A673 (cell line): ENCODE measurements around the gene SETD1A. TPM values are rescaled to one million over a fixed set of nuclear protein-coding genes. Genes with fewer than 3 reads are reported as not detected.

ENCODE experiments used
- BruUV-seq: library from RNA; stranded (reverse); fragments of 400-500 nt; replicated peaks from 2 replicates; lab custom pipeline; 2021; lab: Mats Ljungman, UMichigan
- CTCF ChIA-PET: fragments of 300-600 bp; sonication (Branson Sonifier 250); formaldehyde crosslinking; loops from one replicate; lab custom pipeline; 2022; ENCODE audit warnings: antibody characterized with exemption; lab: Charles Lee
- POLR2A ChIA-PET: fragments of 300-600 bp; sonication (Branson Sonifier 250); formaldehyde crosslinking; loops from one replicate; lab custom pipeline; 2022; ENCODE audit warnings: antibody characterized with exemption; ENCODE audit not compliant: low non-redundant PET; lab: Charles Lee
- DNase-seq: peaks from one replicate; pipeline ENCODE4 v3.0.0-alpha.2; 2015; ENCODE audit warnings: low spot score
- H3K27ac ChIP-seq: fragments of 200-600 bp; sonication (generic); 2 replicates; pipeline ENCODE4 v1.5.1; 2016; ENCODE audit warnings: mixed run types, low read depth, mild to moderate bottlenecking, mixed read lengths, antibody characterized with exemption, low read length; ENCODE audit not compliant: poor library complexity, severe bottlenecking
- H3K27me3 ChIP-seq: fragments of 200-600 bp; sonication (generic); replicated peaks from 2 replicates; pipeline ENCODE4 v1.6.1; 2017; ENCODE audit warnings: mixed run types, low read depth, mild to moderate bottlenecking, mixed read lengths, antibody characterized with exemption, low read length; ENCODE audit not compliant: insufficient read depth, poor library complexity
- H3K36me3 ChIP-seq: fragments of 200-600 bp; sonication (generic); 2 replicates; pipeline ENCODE4 v1.6.1; 2016; ENCODE audit warnings: mixed run types, mild to moderate bottlenecking, mixed read lengths, antibody characterized with exemption, low read length; ENCODE audit not compliant: insufficient read depth, poor library complexity, severe bottlenecking
- H3K4me1 ChIP-seq: fragments of 200-600 bp; sonication (generic); 2 replicates; pipeline ENCODE4 v1.6.1; 2017; ENCODE audit warnings: mixed run types, mild to moderate bottlenecking, mixed read lengths, antibody characterized with exemption, low read length; ENCODE audit not compliant: insufficient read depth, poor library complexity, severe bottlenecking
- H3K4me3 ChIP-seq: fragments of 200-600 bp; sonication (generic); 2 replicates; pipeline ENCODE4 v1.5.1; 2016; ENCODE audit warnings: low read depth, mixed run types, mild to moderate bottlenecking, mixed read lengths, low read length; ENCODE audit not compliant: poor library complexity, severe bottlenecking
- H3K9me3 ChIP-seq: fragments of 200-600 bp; sonication (generic); 2 replicates; pipeline ENCODE4 v1.6.1; 2016; ENCODE audit warnings: mixed run types, low read depth, mild to moderate bottlenecking, mixed read lengths, antibody characterized with exemption, low read length; ENCODE audit not compliant: poor library complexity, severe bottlenecking
- EZH2 ChIP-seq: fragments of 200-600 bp; sonication (generic); IDR thresholded peaks from 2 replicates; pipeline ENCODE4 v1.6.1; 2017; ENCODE audit warnings: borderline replicate concordance, low read depth, mild to moderate bottlenecking, mixed read lengths, antibody characterized with exemption, low read length; ENCODE audit not compliant: poor library complexity, severe bottlenecking
- intact Hi-C: fragments of 100-400 bp; cut with micrococcal nuclease; formaldehyde crosslinking; loops from one replicate; pipeline ENCODE4 v1.10.0; 2022; ENCODE audit not compliant: unreplicated experiment
- total RNA-seq: library from RNA; stranded (reverse); gene quantifications from 2 replicates; pipeline ENCODE4 v1.2.3, GENCODE V29; 2021
- TF ChIP-seq, protein P1 (sequence below): fragments of 300-800, 200-600 bp; sonication (generic); conservative IDR thresholded peaks from 2 replicates; pipeline ENCODE4 v1.5.1; 2017; ENCODE audit warnings: low read depth, mild to moderate bottlenecking, antibody characterized with exemption, low read length, moderate library complexity, mixed read lengths

The SETD1A gene
- total RNA-seq, 1 experiment from 2014 or later = 31.4 TPM

GRCh38 chr16:31020536-31020935 lies 63.0 kb downstream of the SETD1A start:
- CTCF ChIA-PET = no interaction called here
- POLR2A ChIA-PET = no interaction called here
- TF ChIP-seq, protein P1, sequence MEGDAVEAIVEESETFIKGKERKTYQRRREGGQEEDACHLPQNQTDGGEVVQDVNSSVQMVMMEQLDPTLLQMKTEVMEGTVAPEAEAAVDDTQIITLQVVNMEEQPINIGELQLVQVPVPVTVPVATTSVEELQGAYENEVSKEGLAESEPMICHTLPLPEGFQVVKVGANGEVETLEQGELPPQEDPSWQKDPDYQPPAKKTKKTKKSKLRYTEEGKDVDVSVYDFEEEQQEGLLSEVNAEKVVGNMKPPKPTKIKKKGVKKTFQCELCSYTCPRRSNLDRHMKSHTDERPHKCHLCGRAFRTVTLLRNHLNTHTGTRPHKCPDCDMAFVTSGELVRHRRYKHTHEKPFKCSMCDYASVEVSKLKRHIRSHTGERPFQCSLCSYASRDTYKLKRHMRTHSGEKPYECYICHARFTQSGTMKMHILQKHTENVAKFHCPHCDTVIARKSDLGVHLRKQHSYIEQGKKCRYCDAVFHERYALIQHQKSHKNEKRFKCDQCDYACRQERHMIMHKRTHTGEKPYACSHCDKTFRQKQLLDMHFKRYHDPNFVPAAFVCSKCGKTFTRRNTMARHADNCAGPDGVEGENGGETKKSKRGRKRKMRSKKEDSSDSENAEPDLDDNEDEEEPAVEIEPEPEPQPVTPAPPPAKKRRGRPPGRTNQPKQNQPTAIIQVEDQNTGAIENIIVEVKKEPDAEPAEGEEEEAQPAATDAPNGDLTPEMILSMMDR = no peak
- no peak for TF ChIP-seq EZH2
- Histone ChIP-seq H3K9me3 (no peaks in the 10 kb centered on the region), H3K27me3 (no peaks in the 10 kb centered on the region), H3K36me3 (no peaks in the 10 kb centered on the region), H3K27ac (no peak overlapping the region), H3K4me3 (no peak overlapping the region), H3K4me1 (no peaks in the 10 kb centered on the region)
- DNase-seq = no peak
- BruUV-seq = no TSS peak
- intact Hi-C loops = no loop called here

- no peaks in the 10 kb centered on the region for H3K9me3 ChIP-seq
- TF ChIP-seq, protein P1 = no peak
- no peak for TF ChIP-seq EZH2
- CTCF ChIA-PET = no interaction called here
- H3K27me3 ChIP-seq = no peaks in the 10 kb centered on the region
- POLR2A ChIA-PET = no interaction called here
- H3K4me1 ChIP-seq = no peaks in the 10 kb centered on the region
- no peak overlapping the region for H3K4me3 ChIP-seq
- DNase-seq = no peak
- BruUV-seq = no TSS peak
- intact Hi-C loops = no loop called here
- no peaks in the 10 kb centered on the region for H3K36me3 ChIP-seq
- H3K27ac ChIP-seq = no peak overlapping the region
Measured at GRCh38 chr16:31022544-31023251, 65.1 kb downstream of the SETD1A start.

GRCh38 chr16:31023252-31023602 lies 65.7 kb downstream of the SETD1A start:
- ChIA-PET CTCF (interaction anchor here (0.6 kb wide), 1 partner anchor 275 kb away, joined by 13 read pairs; no protein-coding TSS in a partner anchor), POLR2A (no interaction called here)

More at GRCh38 chr16:31023252-31023602, 65.7 kb downstream of the SETD1A start:
- Histone ChIP-seq H3K27me3 (no peaks in the 10 kb centered on the region), H3K27ac (no peak overlapping the region), H3K9me3 (no peaks in the 10 kb centered on the region), H3K36me3 (no peaks in the 10 kb centered on the region), H3K4me3 (no peak overlapping the region), H3K4me1 (no peaks in the 10 kb centered on the region)
- intact Hi-C loops = no loop called here
- no peak for DNase-seq
- TF ChIP-seq, protein P1 = no peak
- TF ChIP-seq EZH2 = no peak
- no TSS peak for BruUV-seq
